ENCODE data around the gene SGPP2. TPM values are rescaled to one million over a fixed set of nuclear protein-coding genes. Genes with fewer than 3 reads are reported as not detected.

The SGPP2 gene
- total RNA-seq, 1 experiment from 2014 or later: 0.09 TPM

GRCh38 chr2:222447131-222447530 lies 22.8 kb downstream of the SGPP2 start:
- no TSS peak for BruUV-seq (replicated peaks)
- ChIA-PET CTCF (no interaction called here), POLR2A (ENCODE audit: low non-redundant PET) (no interaction called here)
- H3K36me3 ChIP-seq (ENCODE audit: insufficient read depth, low read length, poor library complexity, severe bottlenecking): no peaks in the 10 kb centered on the region
- no peak for DNase-seq (ENCODE audit: low spot score)
- no peak overlapping the region for H3K27ac ChIP-seq (ENCODE audit: low read depth, low read length, poor library complexity, severe bottlenecking)
- peaks cover 14% of the 10 kb centered on the region for H3K27me3 ChIP-seq (replicated peaks; ENCODE audit: insufficient read depth, low read depth, low read length, poor library complexity)
- H3K4me1 ChIP-seq (ENCODE audit: insufficient read depth, low read length, poor library complexity, severe bottlenecking): peaks cover 59% of the 10 kb centered on the region
- intact Hi-C loops (cut with micrococcal nuclease; ENCODE audit: unreplicated experiment): no loop called here
- no peak overlapping the region for H3K4me3 ChIP-seq (ENCODE audit: low read depth, low read length, poor library complexity, severe bottlenecking)
- H3K9me3 ChIP-seq (ENCODE audit: low read depth, low read length, poor library complexity, severe bottlenecking): no peaks in the 10 kb centered on the region
- TF ChIP-seq CTCF (conservative IDR thresholded peaks at IDR 0.05; ENCODE audit: low read depth, low read length) (no peak), EZH2 (IDR thresholded peaks at IDR 0.05; ENCODE audit: borderline replicate concordance, low read depth, low read length, poor library complexity, severe bottlenecking) (no peak)

- BruUV-seq (replicated peaks): no TSS peak
- POLR2A ChIA-PET (ENCODE audit: low non-redundant PET): no interaction called here
- Histone ChIP-seq H3K27ac (ENCODE audit: low read depth, low read length, poor library complexity, severe bottlenecking) (peak overlapping the region; percentile 60), H3K36me3 (ENCODE audit: insufficient read depth, low read length, poor library complexity, severe bottlenecking) (no peaks in the 10 kb centered on the region), H3K9me3 (ENCODE audit: low read depth, low read length, poor library complexity, severe bottlenecking) (no peaks in the 10 kb centered on the region), H3K4me3 (ENCODE audit: low read depth, low read length, poor library complexity, severe bottlenecking) (no peak overlapping the region), H3K4me1 (ENCODE audit: insufficient read depth, low read length, poor library complexity, severe bottlenecking) (peaks cover 44% of the 10 kb centered on the region), H3K27me3 (replicated peaks; ENCODE audit: insufficient read depth, low read depth, low read length, poor library complexity) (peaks cover 14% of the 10 kb centered on the region)
- peak; percentile 98 for DNase-seq (ENCODE audit: low spot score)
- intact Hi-C loops (cut with micrococcal nuclease; ENCODE audit: unreplicated experiment): no loop called here
- TF ChIP-seq CTCF (conservative IDR thresholded peaks at IDR 0.05; ENCODE audit: low read depth, low read length) (no peak), EZH2 (IDR thresholded peaks at IDR 0.05; ENCODE audit: borderline replicate concordance, low read depth, low read length, poor library complexity, severe bottlenecking) (no peak)
- CTCF ChIA-PET: no interaction called here
Observed at GRCh38 chr2:222448748-222449181, 24.4 kb downstream of the SGPP2 start.

DNA sequence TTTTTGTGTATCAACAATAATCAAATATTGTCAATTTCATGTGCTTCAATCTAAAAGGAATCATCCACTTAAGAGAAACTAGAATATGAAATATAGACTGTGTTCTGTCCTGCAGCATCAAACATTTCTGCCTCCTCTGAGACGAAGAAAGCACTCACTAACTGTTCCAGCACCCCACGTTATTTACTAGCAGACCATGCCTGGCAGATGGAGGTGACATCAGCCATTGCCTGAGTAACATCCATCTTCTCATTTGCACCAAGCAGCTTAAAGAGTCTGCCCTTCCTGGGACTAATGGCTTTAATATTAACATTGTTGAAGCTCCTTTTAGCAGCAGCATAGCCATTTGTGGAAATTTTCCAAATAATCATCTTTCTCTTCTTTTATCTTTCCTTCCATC lies 25.7 kb downstream of the SGPP2 start:
- H3K27me3 ChIP-seq (replicated peaks; ENCODE audit: insufficient read depth, low read depth, low read length, poor library complexity): peaks cover 1% of the 10 kb centered on the region
- no peak for DNase-seq (ENCODE audit: low spot score)
- no peaks in the 10 kb centered on the region for H3K36me3 ChIP-seq (ENCODE audit: insufficient read depth, low read length, poor library complexity, severe bottlenecking)
- H3K4me3 ChIP-seq (ENCODE audit: low read depth, low read length, poor library complexity, severe bottlenecking): no peak overlapping the region
- no peak overlapping the region for H3K27ac ChIP-seq (ENCODE audit: low read depth, low read length, poor library complexity, severe bottlenecking)
- POLR2A ChIA-PET (ENCODE audit: low non-redundant PET): no interaction called here
- no peaks in the 10 kb centered on the region for H3K9me3 ChIP-seq (ENCODE audit: low read depth, low read length, poor library complexity, severe bottlenecking)
- H3K4me1 ChIP-seq (ENCODE audit: insufficient read depth, low read length, poor library complexity, severe bottlenecking): peaks cover 44% of the 10 kb centered on the region
- intact Hi-C loops (cut with micrococcal nuclease; ENCODE audit: unreplicated experiment): no loop called here
- BruUV-seq (replicated peaks): no TSS peak
- CTCF ChIA-PET: no interaction called here
- TF ChIP-seq CTCF (conservative IDR thresholded peaks at IDR 0.05; ENCODE audit: low read depth, low read length) (no peak), EZH2 (IDR thresholded peaks at IDR 0.05; ENCODE audit: borderline replicate concordance, low read depth, low read length, poor library complexity, severe bottlenecking) (no peak)
